Lower lobe of right lung (tissue), 2 donors: Measurements from ENCODE around the gene MCTP2. TPM values are rescaled to one million over a fixed set of nuclear protein-coding genes. Genes with fewer than 3 reads are reported as not detected.

Experiments
- ATAC-seq, 2 donors: fragments of 200-7000 bp; cut with Tn5 transposase; one replicate each; pipeline ENCODE4 v1.9.1; 2020 to 2022; ENCODE audit warnings: mild to moderate bottlenecking in 2 of 2, moderate library complexity in 2 of 2
- DNase-seq: peaks from one replicate; pipeline ENCODE4 v3.0.0-alpha.2; 2020
- H3K27ac ChIP-seq: fragments of 200-600 bp; one replicate; pipeline ENCODE4 v1.8.0; 2022
- H3K27me3 ChIP-seq: fragments of 200-600 bp; one replicate; pipeline ENCODE4 v1.8.0; 2022; ENCODE audit warnings: low read depth
- H3K36me3 ChIP-seq: fragments of 200-600 bp; one replicate; pipeline ENCODE4 v1.8.0; 2022; ENCODE audit warnings: mild to moderate bottlenecking
- H3K4me1 ChIP-seq: fragments of 200-600 bp; one replicate; pipeline ENCODE4 v1.8.0; 2022
- H3K4me3 ChIP-seq: fragments of 200-600 bp; one replicate; pipeline ENCODE4 v1.8.0; 2022; ENCODE audit warnings: mild to moderate bottlenecking
- H3K9me3 ChIP-seq: fragments of 200-600 bp; one replicate; pipeline ENCODE4 v1.8.0; 2022
- intact Hi-C: fragments of 100-400 bp; cut with DNase I; formaldehyde crosslinking; loops from one replicate; pipeline ENCODE4 v1.11.0; 2022
- long read RNA-seq: library from polyadenylated mRNA; unstranded; transcript quantifications from one replicate; pipeline ENCODE4 v2.0.0, GENCODE V29; 2021
- total RNA-seq: library from RNA; stranded (reverse); fragmentation: NEBNext Ultra II Directional; extraction: Animal tissue kit (Norgen Biotek cat#: 25700); gene quantifications from one replicate; pipeline ENCODE4 v1.2.1, GENCODE V29; 2021
- TF ChIP-seq, protein P1 (sequence below): fragments of 200-600 bp; IDR thresholded peaks from one replicate; pipeline ENCODE4 v1.8.0; 2022; ENCODE audit warnings: antibody characterized with exemption, mild to moderate bottlenecking
- donor health status: DM: no; HTN: yes; CAD: no; lungs with severe emphysema.

MCTP2 gene, protein sequence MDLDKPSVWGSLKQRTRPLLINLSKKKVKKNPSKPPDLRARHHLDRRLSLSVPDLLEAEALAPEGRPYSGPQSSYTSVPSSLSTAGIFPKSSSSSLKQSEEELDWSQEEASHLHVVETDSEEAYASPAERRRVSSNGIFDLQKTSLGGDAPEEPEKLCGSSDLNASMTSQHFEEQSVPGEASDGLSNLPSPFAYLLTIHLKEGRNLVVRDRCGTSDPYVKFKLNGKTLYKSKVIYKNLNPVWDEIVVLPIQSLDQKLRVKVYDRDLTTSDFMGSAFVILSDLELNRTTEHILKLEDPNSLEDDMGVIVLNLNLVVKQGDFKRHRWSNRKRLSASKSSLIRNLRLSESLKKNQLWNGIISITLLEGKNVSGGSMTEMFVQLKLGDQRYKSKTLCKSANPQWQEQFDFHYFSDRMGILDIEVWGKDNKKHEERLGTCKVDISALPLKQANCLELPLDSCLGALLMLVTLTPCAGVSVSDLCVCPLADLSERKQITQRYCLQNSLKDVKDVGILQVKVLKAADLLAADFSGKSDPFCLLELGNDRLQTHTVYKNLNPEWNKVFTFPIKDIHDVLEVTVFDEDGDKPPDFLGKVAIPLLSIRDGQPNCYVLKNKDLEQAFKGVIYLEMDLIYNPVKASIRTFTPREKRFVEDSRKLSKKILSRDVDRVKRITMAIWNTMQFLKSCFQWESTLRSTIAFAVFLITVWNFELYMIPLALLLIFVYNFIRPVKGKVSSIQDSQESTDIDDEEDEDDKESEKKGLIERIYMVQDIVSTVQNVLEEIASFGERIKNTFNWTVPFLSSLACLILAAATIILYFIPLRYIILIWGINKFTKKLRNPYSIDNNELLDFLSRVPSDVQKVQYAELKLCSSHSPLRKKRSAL
- total RNA-seq = 36.1 TPM
- long read RNA-seq, partial matches to known transcripts = 5 of 18 reads
- long read RNA-seq, other reads (novel, unspliced or antisense) = 13 of 18 reads

DNA sequence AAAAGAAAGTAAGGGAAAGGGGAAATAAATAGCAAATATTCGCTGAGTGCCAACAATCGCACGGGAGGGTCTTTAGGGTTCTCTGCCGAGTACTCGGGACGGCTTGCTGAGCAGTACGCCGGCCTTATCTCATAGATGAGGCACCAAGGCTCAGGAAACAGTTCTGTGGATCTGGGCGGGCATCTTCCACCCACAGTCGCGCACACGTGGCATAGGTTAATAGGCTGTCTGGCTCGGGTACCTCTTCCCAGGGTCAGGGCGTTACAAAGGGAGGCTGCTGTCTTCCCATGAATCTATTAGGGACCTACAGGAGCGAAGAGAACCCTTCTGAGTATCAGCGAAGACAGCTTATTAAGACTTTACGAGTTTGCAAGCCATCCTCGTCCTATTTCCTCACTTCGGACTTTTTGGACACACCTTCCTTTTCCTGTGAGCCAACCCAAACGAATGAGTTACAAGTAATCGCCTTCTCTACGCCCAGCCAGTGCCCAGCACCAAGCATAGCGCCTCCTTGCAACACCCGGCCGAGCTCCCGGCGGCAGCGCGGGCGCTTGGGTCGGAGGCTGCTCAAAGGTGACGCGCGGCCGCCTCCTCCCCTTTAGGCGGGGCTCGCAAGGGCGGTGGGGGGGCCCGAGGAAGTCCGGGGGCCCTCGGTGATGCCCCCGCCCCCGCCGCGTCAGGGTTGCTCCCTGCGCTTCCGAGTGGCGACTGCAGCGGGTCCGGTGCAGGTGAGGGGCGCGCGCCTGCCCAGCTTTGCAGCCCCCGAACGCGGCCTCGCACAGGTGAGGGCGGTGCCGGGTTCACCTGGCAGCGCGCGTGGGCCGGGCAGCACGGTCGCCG lies at the start of gene MCTP2:
MCTP2 (plus strand) TSS at position 679 of the 840 bp plus-strand sequence. CDS start 66,705 bp downstream, outside the sequence.
- Histone ChIP-seq H3K4me1 (peaks cover 37% of the 10 kb centered on the region), H3K27me3 (no peaks in the 10 kb centered on the region), H3K27ac (peak within 1 kb of the TSS; percentile 83), H3K36me3 (no peaks in the 10 kb centered on the region), H3K9me3 (no peaks in the 10 kb centered on the region), H3K4me3 (peak within 1 kb of the TSS; percentile 71)
- intact Hi-C loops = no loop called here
- DNase-seq = peak; percentile 95
- TF ChIP-seq, protein P1, sequence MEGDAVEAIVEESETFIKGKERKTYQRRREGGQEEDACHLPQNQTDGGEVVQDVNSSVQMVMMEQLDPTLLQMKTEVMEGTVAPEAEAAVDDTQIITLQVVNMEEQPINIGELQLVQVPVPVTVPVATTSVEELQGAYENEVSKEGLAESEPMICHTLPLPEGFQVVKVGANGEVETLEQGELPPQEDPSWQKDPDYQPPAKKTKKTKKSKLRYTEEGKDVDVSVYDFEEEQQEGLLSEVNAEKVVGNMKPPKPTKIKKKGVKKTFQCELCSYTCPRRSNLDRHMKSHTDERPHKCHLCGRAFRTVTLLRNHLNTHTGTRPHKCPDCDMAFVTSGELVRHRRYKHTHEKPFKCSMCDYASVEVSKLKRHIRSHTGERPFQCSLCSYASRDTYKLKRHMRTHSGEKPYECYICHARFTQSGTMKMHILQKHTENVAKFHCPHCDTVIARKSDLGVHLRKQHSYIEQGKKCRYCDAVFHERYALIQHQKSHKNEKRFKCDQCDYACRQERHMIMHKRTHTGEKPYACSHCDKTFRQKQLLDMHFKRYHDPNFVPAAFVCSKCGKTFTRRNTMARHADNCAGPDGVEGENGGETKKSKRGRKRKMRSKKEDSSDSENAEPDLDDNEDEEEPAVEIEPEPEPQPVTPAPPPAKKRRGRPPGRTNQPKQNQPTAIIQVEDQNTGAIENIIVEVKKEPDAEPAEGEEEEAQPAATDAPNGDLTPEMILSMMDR = no peak
- peak; percentile 97 for ATAC-seq

DNA sequence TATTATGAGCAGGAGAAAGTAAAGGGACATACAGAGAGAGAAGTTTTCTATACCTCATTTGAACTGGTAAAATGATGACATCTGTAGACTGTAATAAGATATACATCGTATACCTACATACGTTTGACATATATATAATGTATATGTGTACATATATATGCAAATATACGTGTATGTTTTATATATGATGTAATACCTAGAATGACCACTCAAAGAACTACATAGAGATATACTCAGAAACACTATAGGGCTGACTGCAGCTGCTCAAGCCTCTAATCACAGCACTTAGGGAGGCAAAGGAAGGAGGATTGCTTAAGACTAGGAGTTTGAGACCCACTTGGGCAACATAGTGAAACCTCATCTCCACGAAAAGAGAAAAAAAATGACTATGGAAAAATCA lies 48.5 kb upstream of the MCTP2 start:
- no peaks in the 10 kb centered on the region for H3K27me3 ChIP-seq
- H3K36me3 ChIP-seq = no peaks in the 10 kb centered on the region
- TF ChIP-seq, protein P1 = no peak
- H3K4me3 ChIP-seq = no peak overlapping the region
- H3K4me1 ChIP-seq = no peaks in the 10 kb centered on the region
- no peaks in the 10 kb centered on the region for H3K9me3 ChIP-seq
- no peak overlapping the region for H3K27ac ChIP-seq
- DNase-seq = no peak
- ATAC-seq = no peak
- intact Hi-C loops = no loop called here

DNA sequence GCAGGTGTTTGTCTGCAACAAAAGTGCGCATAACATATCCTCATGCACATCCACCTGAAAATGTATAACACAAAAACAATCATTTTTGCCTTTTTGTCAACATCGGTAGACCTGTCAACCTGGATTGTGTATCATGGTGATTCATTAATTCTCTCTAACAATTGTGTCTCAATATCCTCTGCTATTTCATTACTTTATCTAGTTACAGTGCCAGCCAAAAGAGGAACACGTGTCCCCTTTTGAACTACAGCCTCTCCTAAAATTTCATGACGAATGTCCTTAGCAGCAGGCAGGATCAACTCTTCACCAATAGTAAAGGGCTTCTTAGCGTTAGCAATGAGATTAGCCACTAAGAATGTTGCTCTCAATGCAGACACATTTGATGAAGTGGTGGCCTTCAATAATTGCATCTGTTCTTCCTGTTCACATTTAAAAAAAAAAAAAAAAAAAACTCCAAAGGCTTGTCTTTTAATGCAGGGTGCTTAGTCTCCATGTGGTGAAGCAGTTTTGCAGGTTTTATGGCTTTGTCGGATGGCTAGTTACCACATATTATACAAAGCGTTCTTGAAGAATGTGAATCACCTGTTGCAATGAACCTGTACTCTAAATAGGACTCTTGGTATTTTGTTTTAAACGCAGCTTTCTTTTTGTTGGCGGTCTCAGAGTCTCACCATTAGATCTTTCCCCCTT lies 45.7 kb upstream of the MCTP2 start:
- DNase-seq = no peak
- H3K4me1 ChIP-seq = no peaks in the 10 kb centered on the region

DNA sequence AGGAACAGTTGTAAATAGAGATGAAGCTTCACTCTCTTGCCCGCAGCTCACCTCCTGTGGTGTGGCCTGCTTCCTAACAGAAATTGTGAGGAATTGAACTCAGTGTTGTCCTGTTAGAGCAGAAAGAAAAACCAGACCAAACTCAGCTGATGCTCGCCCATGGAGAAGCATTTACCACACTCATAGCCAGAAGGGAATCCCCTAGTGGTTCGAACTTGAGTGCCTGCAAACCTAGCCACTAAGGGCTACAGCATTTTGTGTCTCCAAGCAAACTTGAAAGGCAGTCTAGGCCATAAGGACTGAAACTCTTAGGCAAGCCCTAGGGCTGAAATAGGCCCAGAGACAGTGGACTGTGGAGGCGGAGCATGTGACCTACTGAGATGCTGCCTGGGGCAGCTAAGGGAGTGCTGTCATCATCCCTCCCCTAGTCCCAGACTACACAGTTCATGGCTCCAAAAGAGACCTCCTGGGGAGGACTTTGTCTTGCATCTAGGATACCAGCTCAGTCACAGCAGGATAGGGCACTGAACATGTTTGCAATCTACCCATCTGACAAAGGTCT lies 44.5 kb upstream of the MCTP2 start:
- intact Hi-C loops = no loop called here
- TF ChIP-seq, protein P1 = no peak
- no peak for ATAC-seq
- Histone ChIP-seq H3K4me3 (no peak overlapping the region), H3K36me3 (no peaks in the 10 kb centered on the region), H3K27me3 (no peaks in the 10 kb centered on the region), H3K4me1 (no peaks in the 10 kb centered on the region), H3K9me3 (no peaks in the 10 kb centered on the region), H3K27ac (no peak overlapping the region)
- no peak for DNase-seq

More for the DNA sequence above, 45.7 kb upstream of the MCTP2 start:
- TF ChIP-seq, protein P1 = no peak
- Histone ChIP-seq H3K27ac (no peak overlapping the region), H3K4me3 (no peak overlapping the region), H3K9me3 (no peaks in the 10 kb centered on the region), H3K27me3 (no peaks in the 10 kb centered on the region), H3K36me3 (no peaks in the 10 kb centered on the region)
- ATAC-seq = no peak
- intact Hi-C loops = no loop called here
